ENCODE data around the gene STOML2.

The STOML2 gene

GRCh38 chr9:35070823-35071813 is 31.8 kb downstream of the STOML2 start:
- H3K9me3 ChIP-seq (ENCODE audit: insufficient read depth, low read length) = no peaks in the 10 kb centered on the region
- peak overlapping the region; percentile 97 for H3K9ac ChIP-seq (ENCODE audit: insufficient read length, low read depth)
- peaks cover 6% of the 10 kb centered on the region for H3K4me1 ChIP-seq (ENCODE audit: insufficient read depth, insufficient read length)
- no peak for TF ChIP-seq YY1 (IDR thresholded peaks at IDR 0.05; ENCODE audit: insufficient read depth, insufficient read length)
- no peak for TF ChIP-seq SUZ12 (IDR thresholded peaks at IDR 0.05; ENCODE audit: extremely low read depth, insufficient read depth, insufficient read length)
- TF ChIP-seq ZNF274 (IDR thresholded peaks at IDR 0.05; ENCODE audit: low read depth, low read length) = no peak
- no peak for DNase-seq (ENCODE audit: low read depth, low spot score)
- H3K36me3 ChIP-seq (ENCODE audit: insufficient read depth, insufficient read length, low read length) = peaks cover 85% of the 10 kb centered on the region
- no peaks in the 10 kb centered on the region for H3K27me3 ChIP-seq (ENCODE audit: insufficient read depth, insufficient read length)
- H3K4me3 ChIP-seq (ENCODE audit: insufficient read length, low read depth) = peak overlapping the region; percentile 94

GRCh38 chr9:35069020-35069419 is 33.9 kb downstream of the STOML2 start:
- Histone ChIP-seq H3K36me3 (ENCODE audit: insufficient read depth, insufficient read length, low read length) (peaks cover 84% of the 10 kb centered on the region), H3K9ac (ENCODE audit: insufficient read length, low read depth) (no peak overlapping the region), H3K4me1 (ENCODE audit: insufficient read depth, insufficient read length) (peaks cover 6% of the 10 kb centered on the region), H3K9me3 (ENCODE audit: insufficient read depth, low read length) (no peaks in the 10 kb centered on the region), H3K4me3 (ENCODE audit: insufficient read length, low read depth) (no peak overlapping the region), H3K27me3 (ENCODE audit: insufficient read depth, insufficient read length) (no peaks in the 10 kb centered on the region)
- no peak for DNase-seq (ENCODE audit: low read depth, low spot score)
- no peak for TF ChIP-seq ZNF274 (IDR thresholded peaks at IDR 0.05; ENCODE audit: low read depth, low read length)
- no peak for TF ChIP-seq YY1 (IDR thresholded peaks at IDR 0.05; ENCODE audit: insufficient read depth, insufficient read length)
- TF ChIP-seq SUZ12 (IDR thresholded peaks at IDR 0.05; ENCODE audit: extremely low read depth, insufficient read depth, insufficient read length) = no peak

GRCh38 chr9:35067056-35067455 is 35.9 kb downstream of the STOML2 start:
- no peak for DNase-seq (ENCODE audit: low read depth, low spot score)
- no peaks in the 10 kb centered on the region for H3K9me3 ChIP-seq (ENCODE audit: insufficient read depth, low read length)
- no peaks in the 10 kb centered on the region for H3K27me3 ChIP-seq (ENCODE audit: insufficient read depth, insufficient read length)
- H3K9ac ChIP-seq (ENCODE audit: insufficient read length, low read depth) = no peak overlapping the region
- H3K36me3 ChIP-seq (ENCODE audit: insufficient read depth, insufficient read length, low read length) = peaks cover 93% of the 10 kb centered on the region
- TF ChIP-seq ZNF274 (IDR thresholded peaks at IDR 0.05; ENCODE audit: low read depth, low read length) (no peak), YY1 (IDR thresholded peaks at IDR 0.05; ENCODE audit: insufficient read depth, insufficient read length) (no peak), SUZ12 (IDR thresholded peaks at IDR 0.05; ENCODE audit: extremely low read depth, insufficient read depth, insufficient read length) (no peak)
- no peak overlapping the region for H3K4me3 ChIP-seq (ENCODE audit: insufficient read length, low read depth)
- H3K4me1 ChIP-seq (ENCODE audit: insufficient read depth, insufficient read length) = peaks cover 6% of the 10 kb centered on the region

- Histone ChIP-seq H3K9ac (ENCODE audit: insufficient read length, low read depth) (no peak overlapping the region), H3K4me1 (ENCODE audit: insufficient read depth, insufficient read length) (no peaks in the 10 kb centered on the region), H3K4me3 (ENCODE audit: insufficient read length, low read depth) (no peak overlapping the region), H3K27me3 (ENCODE audit: insufficient read depth, insufficient read length) (no peaks in the 10 kb centered on the region), H3K9me3 (ENCODE audit: insufficient read depth, low read length) (no peaks in the 10 kb centered on the region), H3K36me3 (ENCODE audit: insufficient read depth, insufficient read length, low read length) (peaks cover 99% of the 10 kb centered on the region)
- DNase-seq (ENCODE audit: low read depth, low spot score) = no peak
- TF ChIP-seq YY1 (IDR thresholded peaks at IDR 0.05; ENCODE audit: insufficient read depth, insufficient read length) = no peak
- no peak for TF ChIP-seq ZNF274 (IDR thresholded peaks at IDR 0.05; ENCODE audit: low read depth, low read length)
- TF ChIP-seq SUZ12 (IDR thresholded peaks at IDR 0.05; ENCODE audit: extremely low read depth, insufficient read depth, insufficient read length) = no peak
These were observed 42.3 kb downstream of the STOML2 start for GRCh38 chr9:35060548-35061207.

- H3K27me3 ChIP-seq (ENCODE audit: insufficient read depth, insufficient read length) = no peaks in the 10 kb centered on the region
- DNase-seq (ENCODE audit: low read depth, low spot score) = no peak
- peaks cover 95% of the 10 kb centered on the region for H3K36me3 ChIP-seq (ENCODE audit: insufficient read depth, insufficient read length, low read length)
- TF ChIP-seq YY1 (IDR thresholded peaks at IDR 0.05; ENCODE audit: insufficient read depth, insufficient read length) = no peak
- TF ChIP-seq SUZ12 (IDR thresholded peaks at IDR 0.05; ENCODE audit: extremely low read depth, insufficient read depth, insufficient read length) = no peak
- TF ChIP-seq ZNF274 (IDR thresholded peaks at IDR 0.05; ENCODE audit: low read depth, low read length) = no peak
- no peaks in the 10 kb centered on the region for H3K4me1 ChIP-seq (ENCODE audit: insufficient read depth, insufficient read length)
- H3K9me3 ChIP-seq (ENCODE audit: insufficient read depth, low read length) = no peaks in the 10 kb centered on the region
- H3K4me3 ChIP-seq (ENCODE audit: insufficient read length, low read depth) = no peak overlapping the region
- no peak overlapping the region for H3K9ac ChIP-seq (ENCODE audit: insufficient read length, low read depth)
These were observed 43.5 kb downstream of the STOML2 start for GRCh38 chr9:35059438-35059837.

- Histone ChIP-seq H3K4me3 (ENCODE audit: insufficient read length, low read depth) (no peak overlapping the region), H3K27me3 (ENCODE audit: insufficient read depth, insufficient read length) (no peaks in the 10 kb centered on the region), H3K9ac (ENCODE audit: insufficient read length, low read depth) (no peak overlapping the region), H3K9me3 (ENCODE audit: insufficient read depth, low read length) (no peaks in the 10 kb centered on the region), H3K4me1 (ENCODE audit: insufficient read depth, insufficient read length) (no peaks in the 10 kb centered on the region), H3K36me3 (ENCODE audit: insufficient read depth, insufficient read length, low read length) (peaks cover 83% of the 10 kb centered on the region)
- DNase-seq (ENCODE audit: low read depth, low spot score) = no peak
- no peak for TF ChIP-seq ZNF274 (IDR thresholded peaks at IDR 0.05; ENCODE audit: low read depth, low read length)
These were observed 45.7 kb downstream of the STOML2 start for GRCh38 chr9:35057271-35057620.

- TF ChIP-seq SUZ12 (IDR thresholded peaks at IDR 0.05; ENCODE audit: extremely low read depth, insufficient read depth, insufficient read length) (no peak), ZNF274 (IDR thresholded peaks at IDR 0.05; ENCODE audit: low read depth, low read length) (no peak), YY1 (IDR thresholded peaks at IDR 0.05; ENCODE audit: insufficient read depth, insufficient read length) (no peak)
- H3K27me3 ChIP-seq (ENCODE audit: insufficient read depth, insufficient read length) = no peaks in the 10 kb centered on the region
- no peaks in the 10 kb centered on the region for H3K4me1 ChIP-seq (ENCODE audit: insufficient read depth, insufficient read length)
- H3K9ac ChIP-seq (ENCODE audit: insufficient read length, low read depth) = no peak overlapping the region
- peaks cover 82% of the 10 kb centered on the region for H3K36me3 ChIP-seq (ENCODE audit: insufficient read depth, insufficient read length, low read length)
- DNase-seq (ENCODE audit: low read depth, low spot score) = no peak
- no peak overlapping the region for H3K4me3 ChIP-seq (ENCODE audit: insufficient read length, low read depth)
- H3K9me3 ChIP-seq (ENCODE audit: insufficient read depth, low read length) = no peaks in the 10 kb centered on the region
These were observed 46.2 kb downstream of the STOML2 start for GRCh38 chr9:35056571-35057270.

Measured in NT2/D1 (cell line).